H1 (cell line): ENCODE results near the gene BCL2. TPM values are rescaled to one million over a fixed set of nuclear protein-coding genes. Genes with fewer than 3 reads are reported as not detected.

ENCODE experiments used
- POLR2A ChIP-seq, 2 experiments: IDR thresholded peaks; 1 replicate in 1 of 2; 2 replicates in 1 of 2; pipeline ENCODE4 v1.6.1; 2011; ENCODE audit warnings: low read depth in 2 of 2, low read length in 2 of 2, mild to moderate bottlenecking in 2 of 2; ENCODE audit errors: control extremely low read depth in 1 of 2
- SP1 ChIP-seq: IDR thresholded peaks from 2 replicates; pipeline ENCODE4 v1.6.1; 2011; ENCODE audit warnings: low read depth, low read length
- polyA plus RNA-seq, 7 experiments: library from polyadenylated mRNA; depleted of rRNA in 3 of 7; stranded (reverse) in 5 of 7; unstranded in 2 of 7; fragments of >200 nt in 5 of 7; fragments of 200-250 nt in 2 of 7; gene quantifications; 1 replicate in 5 of 7; 2 replicates in 1 of 7; 4 replicates in 1 of 7; pipeline versions ENCODE4 v1.2.1 to v1.2.3, GENCODE V29; 2011 to 2013; ENCODE audit warnings: missing spikeins in 2 of 7, mixed read lengths in 2 of 7
- total RNA-seq: library from RNA; stranded (reverse); fragmentation: NEBNext Ultra II Directional; extraction: Animal tissue kit (Norgen Biotek cat#: 25700); gene quantifications from 2 replicates; pipeline ENCODE4 v1.2.1, GENCODE V29; 2021

Gene BCL2
- total and polyA plus RNA-seq, 2 of the 8 experiments (the other 6 are each of a cell fraction or from before 2014, with no cell fraction given) = 0.59 to 4.5 TPM

DNA sequence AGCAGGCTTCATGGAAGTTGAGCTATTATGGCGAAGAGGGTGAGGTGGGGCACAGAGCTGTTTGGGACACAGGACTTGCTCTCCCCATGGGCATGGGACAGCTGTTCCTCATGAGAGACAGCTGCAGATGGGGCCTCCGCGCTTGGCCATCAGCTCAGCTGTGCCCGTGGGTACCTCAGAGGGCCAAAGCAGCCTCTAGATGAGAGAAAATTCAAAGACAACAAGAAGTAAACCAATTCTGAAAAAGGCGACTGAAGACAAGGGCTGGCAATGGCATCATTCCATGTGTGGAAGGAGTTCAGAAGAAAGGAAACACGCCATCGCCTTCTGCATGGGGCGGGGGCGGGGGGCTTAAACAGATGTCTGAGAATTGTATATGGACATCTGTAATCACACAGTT is 136.2 kb downstream of the BCL2 start (continued):
- no peak for TF ChIP-seq POLR2A (IDR thresholded peaks at IDR 0.05; ENCODE audit: control extremely low read depth in 1 of 2, low read depth in 2 of 2, low read length in 2 of 2)
- TF ChIP-seq SP1 = no peak
- TF ChIP-seq, all 59 proteins: peak for 0
